GM04504 (cell line): ENCODE data around the gene POLR3A.
"Not testable (repeated sequence)": the region's sequence is repeated elsewhere in the genome, so short reads cannot be mapped to it uniquely, and the experiment has no call there.

Source experiments
- DNase-seq: peaks from one replicate; pipeline ENCODE4 v3.0.0-alpha.2; 2012; ENCODE audit warnings: low read depth

POLR3A gene

GRCh38 chr10:78029269-78030226, at the start of gene POLR3A:
Gene POLR3A, minus strand, starts transcription at chr10:78029515. Its CDS starts 108 bp downstream, at chr10:78029407.
- DNase-seq = peak; percentile 96

- DNase-seq = no peak
Measured at GRCh38 chr10:78078539-78079330, 49.4 kb upstream of the POLR3A start.

GRCh38 chr10:78075806-78076205, 46.5 kb upstream of the POLR3A start:
- DNase-seq = not testable (repeated sequence)

- no peak for DNase-seq
Measured at GRCh38 chr10:78072504-78072903, 43.2 kb upstream of the POLR3A start.

GRCh38 chr10:78071857-78072179, 42.5 kb upstream of the POLR3A start:
- DNase-seq = no peak

GRCh38 chr10:78071140-78071856, 42.0 kb upstream of the POLR3A start:
- DNase-seq = no peak

- no peak for DNase-seq
Measured at GRCh38 chr10:78070726-78071125, 41.4 kb upstream of the POLR3A start.

GRCh38 chr10:78070064-78070463, 40.7 kb upstream of the POLR3A start:
- DNase-seq = not testable (repeated sequence)

GRCh38 chr10:78069151-78069550, 39.8 kb upstream of the POLR3A start:
- DNase-seq = no peak

GRCh38 chr10:78066728-78067430, 37.6 kb upstream of the POLR3A start:
- DNase-seq = no peak

- no peak for DNase-seq
Measured at GRCh38 chr10:78066012-78066411, 36.7 kb upstream of the POLR3A start.

GRCh38 chr10:78065611-78066010, 36.3 kb upstream of the POLR3A start:
- no peak for DNase-seq

- DNase-seq = not testable (repeated sequence)
Measured at GRCh38 chr10:78064919-78065318, 35.6 kb upstream of the POLR3A start.

GRCh38 chr10:78063236-78063635, 33.9 kb upstream of the POLR3A start:
- no peak for DNase-seq

GRCh38 chr10:78062296-78062695, 33.0 kb upstream of the POLR3A start:
- DNase-seq = no peak

- no peak for DNase-seq
Measured at GRCh38 chr10:78059906-78060702, 30.8 kb upstream of the POLR3A start.

- DNase-seq = no peak
Measured at GRCh38 chr10:78058562-78058961, 29.2 kb upstream of the POLR3A start.

- DNase-seq = peak; percentile 75
Measured at GRCh38 chr10:78053211-78053868, 24.0 kb upstream of the POLR3A start.

GRCh38 chr10:78049851-78050250, 20.5 kb upstream of the POLR3A start:
- DNase-seq = no peak

GRCh38 chr10:78047314-78047891, 18.1 kb upstream of the POLR3A start:
- DNase-seq = peak; percentile 67
